ENCODE results near the gene IFI6.

DNA sequence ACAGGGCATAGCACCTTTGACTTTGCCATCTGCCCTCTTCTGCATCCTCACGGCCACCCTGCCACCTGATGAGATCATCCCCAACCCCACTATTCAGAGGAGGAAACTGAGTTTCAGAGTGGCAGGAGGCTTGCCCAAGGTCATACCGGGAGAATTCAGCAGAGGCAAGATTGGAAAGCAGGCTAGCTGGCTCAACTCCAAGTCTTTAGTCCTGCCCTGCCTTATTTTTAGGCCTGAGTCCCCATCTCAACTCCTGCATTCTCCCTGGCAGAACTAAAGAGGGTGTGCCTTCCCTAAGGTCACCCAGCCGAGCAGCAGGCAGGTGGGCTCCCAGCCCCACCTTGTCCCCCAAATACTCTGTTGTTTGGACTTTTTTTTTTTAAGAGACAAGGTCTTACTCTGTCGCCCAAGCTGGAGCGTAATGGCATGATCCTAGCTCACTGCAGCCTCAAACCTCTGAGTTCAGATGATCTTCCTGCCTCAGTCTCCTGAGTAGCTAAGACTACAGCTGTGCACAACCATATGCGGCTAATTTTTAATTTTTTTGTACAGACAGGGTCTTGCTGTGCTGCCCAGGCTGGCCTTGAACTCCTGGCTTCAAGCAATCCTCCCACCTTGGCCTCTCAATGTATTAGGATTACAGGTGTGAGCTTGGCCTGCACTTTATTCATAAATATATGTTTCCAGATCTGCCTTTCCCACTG is 23.2 kb downstream of the IFI6 start:
- TF ChIP-seq, protein P1, sequence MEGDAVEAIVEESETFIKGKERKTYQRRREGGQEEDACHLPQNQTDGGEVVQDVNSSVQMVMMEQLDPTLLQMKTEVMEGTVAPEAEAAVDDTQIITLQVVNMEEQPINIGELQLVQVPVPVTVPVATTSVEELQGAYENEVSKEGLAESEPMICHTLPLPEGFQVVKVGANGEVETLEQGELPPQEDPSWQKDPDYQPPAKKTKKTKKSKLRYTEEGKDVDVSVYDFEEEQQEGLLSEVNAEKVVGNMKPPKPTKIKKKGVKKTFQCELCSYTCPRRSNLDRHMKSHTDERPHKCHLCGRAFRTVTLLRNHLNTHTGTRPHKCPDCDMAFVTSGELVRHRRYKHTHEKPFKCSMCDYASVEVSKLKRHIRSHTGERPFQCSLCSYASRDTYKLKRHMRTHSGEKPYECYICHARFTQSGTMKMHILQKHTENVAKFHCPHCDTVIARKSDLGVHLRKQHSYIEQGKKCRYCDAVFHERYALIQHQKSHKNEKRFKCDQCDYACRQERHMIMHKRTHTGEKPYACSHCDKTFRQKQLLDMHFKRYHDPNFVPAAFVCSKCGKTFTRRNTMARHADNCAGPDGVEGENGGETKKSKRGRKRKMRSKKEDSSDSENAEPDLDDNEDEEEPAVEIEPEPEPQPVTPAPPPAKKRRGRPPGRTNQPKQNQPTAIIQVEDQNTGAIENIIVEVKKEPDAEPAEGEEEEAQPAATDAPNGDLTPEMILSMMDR (IDR thresholded peaks at IDR 0.05) = no peak
- no peak for TF ChIP-seq POLR2A (IDR thresholded peaks at IDR 0.05)
